ENCODE data around the gene KCNJ15. TPM values are rescaled to one million over a fixed set of nuclear protein-coding genes. Genes with fewer than 3 reads are reported as not detected.
"Not testable (repeated sequence)": the region's sequence is repeated elsewhere in the genome, so short reads cannot be mapped to it uniquely, and the experiment has no call there.

Gene KCNJ15
- total RNA-seq, 1 donor from 2014 or later, result 3.9 TPM

DNA sequence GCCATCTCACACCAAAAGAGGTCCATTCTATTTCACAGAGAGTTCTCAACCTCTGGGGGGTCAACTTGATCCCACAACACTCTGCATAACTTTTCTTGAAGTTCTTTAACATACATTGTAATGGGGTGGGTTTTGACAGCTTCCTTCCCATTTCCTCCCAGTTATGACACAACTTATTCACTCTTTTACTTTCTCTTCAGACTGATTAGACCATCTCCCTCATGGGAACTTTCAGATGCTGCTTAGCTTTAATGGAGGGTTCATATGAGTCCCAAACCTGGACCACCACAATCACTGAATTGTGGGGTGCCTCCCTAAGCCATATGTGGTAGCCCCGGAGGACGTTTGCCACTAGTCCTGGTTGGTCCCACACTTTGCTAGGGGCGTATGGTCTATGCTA lies 28.3 kb upstream of the KCNJ15 start:
- Mint-ChIP-seq H3K27me3 (no peaks in the 10 kb centered on the region), H3K36me3 (peaks cover 8% of the 10 kb centered on the region), H3K9me3 (peaks cover 18% of the 10 kb centered on the region), H3K27ac (peak overlapping the region; percentile 83), H3K4me1 (ENCODE audit: unreplicated experiment) (no peaks in the 10 kb centered on the region), H3K4me3 (peak overlapping the region; percentile 53)
- TF ChIP-seq, protein P1, sequence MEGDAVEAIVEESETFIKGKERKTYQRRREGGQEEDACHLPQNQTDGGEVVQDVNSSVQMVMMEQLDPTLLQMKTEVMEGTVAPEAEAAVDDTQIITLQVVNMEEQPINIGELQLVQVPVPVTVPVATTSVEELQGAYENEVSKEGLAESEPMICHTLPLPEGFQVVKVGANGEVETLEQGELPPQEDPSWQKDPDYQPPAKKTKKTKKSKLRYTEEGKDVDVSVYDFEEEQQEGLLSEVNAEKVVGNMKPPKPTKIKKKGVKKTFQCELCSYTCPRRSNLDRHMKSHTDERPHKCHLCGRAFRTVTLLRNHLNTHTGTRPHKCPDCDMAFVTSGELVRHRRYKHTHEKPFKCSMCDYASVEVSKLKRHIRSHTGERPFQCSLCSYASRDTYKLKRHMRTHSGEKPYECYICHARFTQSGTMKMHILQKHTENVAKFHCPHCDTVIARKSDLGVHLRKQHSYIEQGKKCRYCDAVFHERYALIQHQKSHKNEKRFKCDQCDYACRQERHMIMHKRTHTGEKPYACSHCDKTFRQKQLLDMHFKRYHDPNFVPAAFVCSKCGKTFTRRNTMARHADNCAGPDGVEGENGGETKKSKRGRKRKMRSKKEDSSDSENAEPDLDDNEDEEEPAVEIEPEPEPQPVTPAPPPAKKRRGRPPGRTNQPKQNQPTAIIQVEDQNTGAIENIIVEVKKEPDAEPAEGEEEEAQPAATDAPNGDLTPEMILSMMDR (conservative IDR thresholded peaks at IDR 0.05), result no peak
- no peak for DNase-seq (ENCODE audit: extremely low spot score, unreplicated experiment)

DNA sequence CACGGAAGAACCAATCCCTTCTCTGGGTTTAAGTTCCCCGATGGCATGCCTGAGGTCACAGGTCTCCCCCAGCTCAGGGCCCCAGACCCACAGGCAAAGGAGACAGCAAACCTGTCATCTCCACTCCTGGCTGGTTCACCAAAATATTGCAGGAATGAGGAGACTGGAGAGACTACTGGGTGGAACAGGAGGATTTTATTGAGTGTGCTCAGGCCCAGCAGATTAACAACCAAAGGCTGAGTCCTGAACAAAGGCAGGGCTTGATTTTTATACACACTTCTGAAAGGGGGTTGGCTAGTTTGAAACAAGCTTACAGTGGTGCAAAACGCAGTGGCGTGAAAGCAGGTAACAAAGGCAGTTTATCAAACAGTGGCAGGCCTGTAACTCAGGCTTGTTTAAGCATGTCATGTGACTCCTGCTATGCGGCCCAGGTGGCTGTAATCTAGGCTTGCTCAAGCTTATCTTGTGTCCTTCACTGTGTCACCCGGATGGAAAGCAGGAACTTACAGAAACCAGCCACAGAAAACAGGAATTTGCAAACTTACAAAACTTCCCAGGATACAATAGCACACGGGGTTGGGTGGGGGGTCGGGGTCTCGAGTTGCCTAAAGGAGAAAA lies 27.4 kb upstream of the KCNJ15 start:
- H3K36me3 Mint-ChIP-seq, result peaks cover 4% of the 10 kb centered on the region
- no peak overlapping the region for H3K27ac Mint-ChIP-seq
- H3K4me1 Mint-ChIP-seq (ENCODE audit: unreplicated experiment), result peaks cover 5% of the 10 kb centered on the region
- no peaks in the 10 kb centered on the region for H3K27me3 Mint-ChIP-seq
- peaks cover 22% of the 10 kb centered on the region for H3K9me3 Mint-ChIP-seq
- no peak overlapping the region for H3K4me3 Mint-ChIP-seq
- TF ChIP-seq, protein P1 (conservative IDR thresholded peaks at IDR 0.05), result no peak
- DNase-seq (ENCODE audit: extremely low spot score, unreplicated experiment), result no peak

DNA sequence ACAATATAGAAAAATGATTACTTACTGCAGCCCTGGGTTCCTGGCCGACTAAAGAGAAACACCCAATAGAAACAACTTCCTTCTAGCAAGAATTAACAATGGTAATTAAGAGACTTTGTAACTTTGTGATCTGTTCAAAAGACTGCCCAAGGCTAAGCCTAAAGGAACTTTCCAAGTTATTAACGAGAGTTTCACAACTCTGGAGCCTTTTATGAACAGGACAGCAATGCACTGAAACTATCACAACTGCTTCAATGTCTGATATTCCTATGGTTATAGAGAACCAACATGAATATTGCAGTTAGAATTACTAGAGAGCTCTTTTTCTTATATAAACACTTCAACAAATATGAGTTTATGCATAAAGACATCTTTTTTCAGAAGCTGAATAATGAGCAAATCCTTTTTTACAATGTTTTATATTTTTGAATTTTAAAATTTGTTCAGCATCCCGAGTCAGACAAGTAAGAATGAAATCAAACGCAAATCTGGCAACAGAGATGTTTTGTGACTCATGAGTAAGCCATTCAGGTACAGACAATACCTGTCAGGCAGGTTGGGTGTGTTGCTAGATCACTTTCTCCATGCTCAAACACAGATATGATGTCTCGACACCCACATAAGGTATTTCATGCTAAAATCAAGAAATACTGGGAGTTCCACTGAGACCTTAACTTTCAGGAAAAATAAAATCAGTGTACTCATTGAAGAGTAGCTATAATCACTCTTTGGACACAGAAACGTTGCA lies 22.2 kb upstream of the KCNJ15 start:
- H3K4me3 Mint-ChIP-seq, result peak overlapping the region; percentile 57
- H3K27me3 Mint-ChIP-seq, result no peaks in the 10 kb centered on the region
- no peak for DNase-seq (ENCODE audit: extremely low spot score, unreplicated experiment)
- H3K27ac Mint-ChIP-seq, result peak overlapping the region; percentile 91
- TF ChIP-seq, protein P1 (conservative IDR thresholded peaks at IDR 0.05), result no peak
- peaks cover 6% of the 10 kb centered on the region for H3K4me1 Mint-ChIP-seq (ENCODE audit: unreplicated experiment)
- H3K36me3 Mint-ChIP-seq, result no peaks in the 10 kb centered on the region
- peaks cover 6% of the 10 kb centered on the region for H3K9me3 Mint-ChIP-seq

DNA sequence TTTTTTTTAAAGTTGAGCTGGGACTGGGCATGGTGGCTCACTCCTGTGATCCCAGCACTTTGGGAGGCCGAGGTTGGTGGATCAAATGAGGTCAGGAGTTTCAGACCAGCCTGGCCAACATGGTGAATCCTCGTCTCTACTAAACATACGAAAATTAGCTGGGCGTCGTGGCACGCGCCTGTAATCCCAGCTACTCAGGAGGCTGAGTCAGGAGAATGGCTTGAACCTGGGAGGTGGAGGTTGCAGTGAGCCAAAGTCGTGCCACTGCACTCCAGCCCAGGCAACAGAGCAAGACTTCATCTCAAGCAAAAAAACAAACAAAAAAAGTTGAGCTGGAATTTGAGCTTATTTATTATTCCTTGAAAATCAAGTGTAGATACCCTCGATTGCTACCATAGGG lies 21.5 kb upstream of the KCNJ15 start:
- not testable (repeated sequence) for H3K27me3 Mint-ChIP-seq; H3K36me3 Mint-ChIP-seq; H3K4me3 Mint-ChIP-seq; H3K9me3 Mint-ChIP-seq; DNase-seq (ENCODE audit: extremely low spot score, unreplicated experiment)
- H3K27ac Mint-ChIP-seq, result peak overlapping the region; percentile 91
- peaks cover 10% of the 10 kb centered on the region for H3K4me1 Mint-ChIP-seq (ENCODE audit: unreplicated experiment)

DNA sequence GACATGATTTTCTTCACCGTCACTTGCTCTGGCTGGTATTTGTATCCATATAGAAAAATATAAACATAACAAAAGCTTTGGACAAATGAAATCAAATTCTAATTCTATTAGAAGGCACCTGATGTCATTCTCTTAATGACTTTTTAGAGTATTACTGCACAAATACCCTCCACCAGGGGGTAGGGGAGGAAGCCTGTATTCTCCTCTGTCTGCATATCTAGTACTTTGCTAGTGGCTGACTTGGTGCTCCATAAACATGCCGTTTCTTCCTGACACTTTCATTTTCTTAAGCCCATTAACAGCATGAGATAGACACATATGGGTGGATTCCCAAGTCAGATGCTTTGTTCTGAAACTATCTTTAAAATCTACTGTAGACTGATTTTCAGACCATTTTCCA lies 20.6 kb upstream of the KCNJ15 start:
- Mint-ChIP-seq H3K4me3 (peak overlapping the region; percentile 25), H3K4me1 (ENCODE audit: unreplicated experiment) (peaks cover 13% of the 10 kb centered on the region), H3K27me3 (no peaks in the 10 kb centered on the region), H3K36me3 (no peaks in the 10 kb centered on the region), H3K27ac (peak overlapping the region; percentile 63), H3K9me3 (peaks cover 6% of the 10 kb centered on the region)
- no peak for DNase-seq (ENCODE audit: extremely low spot score, unreplicated experiment)
- TF ChIP-seq, protein P1 (conservative IDR thresholded peaks at IDR 0.05), result peak; percentile 19

DNA sequence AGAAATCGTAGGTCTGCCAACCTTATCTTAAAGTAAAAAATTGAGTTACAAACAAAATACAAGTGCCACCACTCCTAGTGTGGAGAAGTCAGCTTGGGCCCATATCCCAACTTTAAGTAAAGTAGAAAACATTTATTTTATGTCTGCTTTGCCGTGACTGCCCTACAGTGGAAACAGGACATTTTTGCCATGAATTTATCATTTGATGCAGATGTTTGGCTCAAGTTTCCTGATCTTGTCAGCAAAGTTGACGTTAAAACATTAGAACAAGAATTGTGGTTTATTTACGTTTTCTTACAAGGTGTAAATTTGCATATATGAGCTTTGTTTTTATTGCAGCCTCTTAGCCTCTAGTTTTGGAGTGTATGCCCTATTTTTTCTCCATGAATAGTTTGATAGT lies 17.1 kb upstream of the KCNJ15 start:
- H3K4me1 Mint-ChIP-seq (ENCODE audit: unreplicated experiment), result peaks cover 7% of the 10 kb centered on the region
- TF ChIP-seq, protein P1 (conservative IDR thresholded peaks at IDR 0.05), result no peak
- no peaks in the 10 kb centered on the region for H3K36me3 Mint-ChIP-seq
- DNase-seq (ENCODE audit: extremely low spot score, unreplicated experiment), result no peak
- H3K4me3 Mint-ChIP-seq, result no peak overlapping the region
- no peak overlapping the region for H3K27ac Mint-ChIP-seq
- no peaks in the 10 kb centered on the region for H3K9me3 Mint-ChIP-seq
- no peaks in the 10 kb centered on the region for H3K27me3 Mint-ChIP-seq

Measured in type B pancreatic cell (in vitro differentiated cells).